Measurements from ENCODE around the gene PPP1R14C.
"Not testable (repeated sequence)": the region's sequence is repeated elsewhere in the genome, so short reads cannot be mapped to it uniquely, and the experiment has no call there.

Gene PPP1R14C

GRCh38 chr6:150118627-150119026 lies 24.2 kb upstream of the PPP1R14C start:
- Histone ChIP-seq H3K4me3 (ENCODE audit: low read depth in 1 of 2, low read length in 2 of 2) (no peak overlapping the region), H3K36me3 (ENCODE audit: insufficient read depth, low read length) (no peaks in the 10 kb centered on the region), H3K9me3 (ENCODE audit: low read length) (no peaks in the 10 kb centered on the region), H3K27me3 (ENCODE audit: control insufficient read depth in 1 of 2, insufficient read depth in 2 of 2, low read length in 2 of 2) (no peaks in the 10 kb centered on the region), H3K27ac (ENCODE audit: low read depth, low read length) (no peak overlapping the region), H3K4me1 (ENCODE audit: insufficient read depth, low read length) (no peaks in the 10 kb centered on the region), H3K9ac (ENCODE audit: low read length) (no peak overlapping the region)

- Histone ChIP-seq H3K27ac (ENCODE audit: low read depth, low read length) (no peak overlapping the region), H3K27me3 (ENCODE audit: control insufficient read depth in 1 of 2, insufficient read depth in 2 of 2, low read length in 2 of 2) (no peaks in the 10 kb centered on the region), H3K4me3 (ENCODE audit: low read depth in 1 of 2, low read length in 2 of 2) (no peak overlapping the region), H3K4me1 (ENCODE audit: insufficient read depth, low read length) (no peaks in the 10 kb centered on the region), H3K9me3 (ENCODE audit: low read length) (no peaks in the 10 kb centered on the region), H3K36me3 (ENCODE audit: insufficient read depth, low read length) (no peaks in the 10 kb centered on the region), H3K9ac (ENCODE audit: low read length) (no peak overlapping the region)
Measured at GRCh38 chr6:150119173-150119572, 23.7 kb upstream of the PPP1R14C start.

GRCh38 chr6:150123645-150124044 lies 19.2 kb upstream of the PPP1R14C start:
- Histone ChIP-seq H3K27me3 (ENCODE audit: control insufficient read depth in 1 of 2, insufficient read depth in 2 of 2, low read length in 2 of 2) (no peaks in the 10 kb centered on the region), H3K9ac (ENCODE audit: low read length) (no peak overlapping the region), H3K36me3 (ENCODE audit: insufficient read depth, low read length) (no peaks in the 10 kb centered on the region), H3K9me3 (ENCODE audit: low read length) (no peaks in the 10 kb centered on the region), H3K4me3 (ENCODE audit: low read depth in 1 of 2, low read length in 2 of 2) (no peak overlapping the region), H3K27ac (ENCODE audit: low read depth, low read length) (no peak overlapping the region), H3K4me1 (ENCODE audit: insufficient read depth, low read length) (no peaks in the 10 kb centered on the region)

GRCh38 chr6:150124235-150124634 lies 18.6 kb upstream of the PPP1R14C start:
- no peaks in the 10 kb centered on the region for H3K27me3 ChIP-seq (ENCODE audit: control insufficient read depth in 1 of 2, insufficient read depth in 2 of 2, low read length in 2 of 2)
- no peaks in the 10 kb centered on the region for H3K36me3 ChIP-seq (ENCODE audit: insufficient read depth, low read length)
- no peaks in the 10 kb centered on the region for H3K4me1 ChIP-seq (ENCODE audit: insufficient read depth, low read length)
- H3K9ac ChIP-seq (ENCODE audit: low read length), result no peak overlapping the region
- no peaks in the 10 kb centered on the region for H3K9me3 ChIP-seq (ENCODE audit: low read length)
- H3K27ac ChIP-seq (ENCODE audit: low read depth, low read length), result no peak overlapping the region
- no peak overlapping the region for H3K4me3 ChIP-seq (ENCODE audit: low read depth in 1 of 2, low read length in 2 of 2)

GRCh38 chr6:150126641-150127291 lies 16.1 kb upstream of the PPP1R14C start:
- no peaks in the 10 kb centered on the region for H3K4me1 ChIP-seq (ENCODE audit: insufficient read depth, low read length)
- no peaks in the 10 kb centered on the region for H3K9me3 ChIP-seq (ENCODE audit: low read length)
- no peak overlapping the region for H3K9ac ChIP-seq (ENCODE audit: low read length)

GRCh38 chr6:150128425-150128824 lies 14.4 kb upstream of the PPP1R14C start:
- no peaks in the 10 kb centered on the region for H3K4me1 ChIP-seq (ENCODE audit: insufficient read depth, low read length)
- H3K4me3 ChIP-seq (ENCODE audit: low read depth in 1 of 2, low read length in 2 of 2), result no peak overlapping the region
- H3K9me3 ChIP-seq (ENCODE audit: low read length), result no peaks in the 10 kb centered on the region
- H3K9ac ChIP-seq (ENCODE audit: low read length), result no peak overlapping the region
- no peaks in the 10 kb centered on the region for H3K27me3 ChIP-seq (ENCODE audit: control insufficient read depth in 1 of 2, insufficient read depth in 2 of 2, low read length in 2 of 2)
- no peaks in the 10 kb centered on the region for H3K36me3 ChIP-seq (ENCODE audit: insufficient read depth, low read length)
- no peak overlapping the region for H3K27ac ChIP-seq (ENCODE audit: low read depth, low read length)

More at GRCh38 chr6:150126641-150127291, 16.1 kb upstream of the PPP1R14C start:
- no peak overlapping the region for H3K27ac ChIP-seq (ENCODE audit: low read depth, low read length)
- no peak overlapping the region for H3K4me3 ChIP-seq (ENCODE audit: low read depth in 1 of 2, low read length in 2 of 2)
- H3K27me3 ChIP-seq (ENCODE audit: control insufficient read depth in 1 of 2, insufficient read depth in 2 of 2, low read length in 2 of 2), result no peaks in the 10 kb centered on the region
- H3K36me3 ChIP-seq (ENCODE audit: insufficient read depth, low read length), result no peaks in the 10 kb centered on the region

GRCh38 chr6:150129616-150130505 lies 13.0 kb upstream of the PPP1R14C start:
- Histone ChIP-seq H3K4me1 (ENCODE audit: insufficient read depth, low read length) (peaks cover 4% of the 10 kb centered on the region), H3K36me3 (ENCODE audit: insufficient read depth, low read length) (no peaks in the 10 kb centered on the region)

GRCh38 chr6:150133686-150134085 lies 9.2 kb upstream of the PPP1R14C start:
- Histone ChIP-seq H3K9ac (ENCODE audit: low read length) (no peak overlapping the region), H3K27me3 (ENCODE audit: control insufficient read depth in 1 of 2, insufficient read depth in 2 of 2, low read length in 2 of 2) (no peaks in the 10 kb centered on the region), H3K9me3 (ENCODE audit: low read length) (no peaks in the 10 kb centered on the region), H3K4me3 (ENCODE audit: low read depth in 1 of 2, low read length in 2 of 2) (no peak overlapping the region), H3K27ac (ENCODE audit: low read depth, low read length) (no peak overlapping the region), H3K4me1 (ENCODE audit: insufficient read depth, low read length) (peaks cover 4% of the 10 kb centered on the region), H3K36me3 (ENCODE audit: insufficient read depth, low read length) (no peaks in the 10 kb centered on the region)

More at GRCh38 chr6:150129616-150130505, 13.0 kb upstream of the PPP1R14C start:
- no peak overlapping the region for H3K4me3 ChIP-seq (ENCODE audit: low read depth in 1 of 2, low read length in 2 of 2)
- H3K27me3 ChIP-seq (ENCODE audit: control insufficient read depth in 1 of 2, insufficient read depth in 2 of 2, low read length in 2 of 2), result no peaks in the 10 kb centered on the region
- H3K27ac ChIP-seq (ENCODE audit: low read depth, low read length), result no peak overlapping the region
- H3K9ac ChIP-seq (ENCODE audit: low read length), result no peak overlapping the region
- no peaks in the 10 kb centered on the region for H3K9me3 ChIP-seq (ENCODE audit: low read length)

GRCh38 chr6:150134280-150134920 lies 8.4 kb upstream of the PPP1R14C start:
- Histone ChIP-seq H3K36me3 (ENCODE audit: insufficient read depth, low read length) (no peaks in the 10 kb centered on the region), H3K9ac (ENCODE audit: low read length) (no peak overlapping the region), H3K9me3 (ENCODE audit: low read length) (no peaks in the 10 kb centered on the region), H3K4me3 (ENCODE audit: low read depth in 1 of 2, low read length in 2 of 2) (no peak overlapping the region), H3K27me3 (ENCODE audit: control insufficient read depth in 1 of 2, insufficient read depth in 2 of 2, low read length in 2 of 2) (no peaks in the 10 kb centered on the region), H3K4me1 (ENCODE audit: insufficient read depth, low read length) (peaks cover 4% of the 10 kb centered on the region), H3K27ac (ENCODE audit: low read depth, low read length) (no peak overlapping the region)

- H3K36me3 ChIP-seq (ENCODE audit: insufficient read depth, low read length); H3K9ac ChIP-seq (ENCODE audit: low read length); H3K4me1 ChIP-seq (ENCODE audit: insufficient read depth, low read length); H3K4me3 ChIP-seq (ENCODE audit: low read depth in 1 of 2, low read length in 2 of 2); H3K27ac ChIP-seq (ENCODE audit: low read depth, low read length); H3K9me3 ChIP-seq (ENCODE audit: low read length): not testable (repeated sequence)
- peaks cover 0 to 20% of the 10 kb centered on the region in 2 donors for H3K27me3 ChIP-seq (ENCODE audit: control insufficient read depth in 1 of 2, insufficient read depth in 2 of 2, low read length in 2 of 2)
Measured at GRCh38 chr6:150137711-150138110, 5.1 kb upstream of the PPP1R14C start.

GRCh38 chr6:150138638-150139037 lies 4.2 kb upstream of the PPP1R14C start:
- H3K4me1 ChIP-seq (ENCODE audit: insufficient read depth, low read length), result peaks cover 4% of the 10 kb centered on the region
- no peaks in the 10 kb centered on the region for H3K36me3 ChIP-seq (ENCODE audit: insufficient read depth, low read length)
- no peak overlapping the region for H3K4me3 ChIP-seq (ENCODE audit: low read depth in 1 of 2, low read length in 2 of 2)
- H3K9me3 ChIP-seq (ENCODE audit: low read length), result no peaks in the 10 kb centered on the region
- H3K9ac ChIP-seq (ENCODE audit: low read length), result no peak overlapping the region
- H3K27me3 ChIP-seq (ENCODE audit: control insufficient read depth in 1 of 2, insufficient read depth in 2 of 2, low read length in 2 of 2), result peaks cover under 1 to 26% of the 10 kb centered on the region in 2 donors
- no peak overlapping the region for H3K27ac ChIP-seq (ENCODE audit: low read depth, low read length)
